Activated T-helper 2 cell treated with anti-CD3 and anti-CD28 coated beads, Interferon-gamma antibody, Interleukin-2, Interleukin-4, amounts not matched to agents 10 μg/mL and 5 μg/mL and 100 μg/mL, durations not matched to agents 14 hours and 24 hours and 36 hours (primary cell): ENCODE measurements around the gene MTHFD1L. TPM values are rescaled to one million over a fixed set of nuclear protein-coding genes. Genes with fewer than 3 reads are reported as not detected.

Source experiments
- DNase-seq: peaks from one replicate; pipeline ENCODE4 v3.0.0; 2021; ENCODE audit warnings: low spot score
- H3K27ac Mint-ChIP-seq: one replicate; pipeline ENCODE4 v1.8.0; 2021; ENCODE audit warnings: mixed read lengths
- H3K27me3 Mint-ChIP-seq: one replicate; pipeline ENCODE4 v1.8.0; 2021; ENCODE audit warnings: low read depth, mixed read lengths
- H3K36me3 Mint-ChIP-seq: one replicate; pipeline ENCODE4 v1.8.0; 2021; ENCODE audit warnings: low read depth, mixed read lengths
- H3K4me1 Mint-ChIP-seq: one replicate; pipeline ENCODE4 v1.8.0; 2021; ENCODE audit warnings: low read depth, mixed read lengths
- H3K4me3 Mint-ChIP-seq: one replicate; pipeline ENCODE4 v1.8.0; 2021; ENCODE audit warnings: low read depth, mild to moderate bottlenecking, moderate library complexity, mixed read lengths
- H3K9me3 Mint-ChIP-seq: one replicate; pipeline ENCODE4 v1.8.0; 2021; ENCODE audit warnings: mixed read lengths
- intact Hi-C: fragments of 100-400 bp; cut with micrococcal nuclease; formaldehyde crosslinking; loops from one replicate; pipeline ENCODE4 v1.15.1; 2023
- total RNA-seq: library from RNA; stranded (reverse); gene quantifications from 2 replicates; pipeline ENCODE4 v1.2.3, GENCODE V29; 2022

The MTHFD1L gene
- total RNA-seq, 1 donor from 2014 or later = 93.4 TPM

- no peak overlapping the region for H3K27ac Mint-ChIP-seq
- peaks cover 16% of the 10 kb centered on the region for H3K36me3 Mint-ChIP-seq
- no peak overlapping the region for H3K4me3 Mint-ChIP-seq
- DNase-seq = no peak
- no peaks in the 10 kb centered on the region for H3K27me3 Mint-ChIP-seq
- intact Hi-C loops = no loop called here
- H3K9me3 Mint-ChIP-seq = no peaks in the 10 kb centered on the region
- peaks cover 2% of the 10 kb centered on the region for H3K4me1 Mint-ChIP-seq
These were observed 192.7 kb downstream of the MTHFD1L start for GRCh38 chr6:151058021-151058733.

GRCh38 chr6:151059612-151060095 lies 194.2 kb downstream of the MTHFD1L start:
- Mint-ChIP-seq H3K27me3 (no peaks in the 10 kb centered on the region), H3K4me3 (no peak overlapping the region), H3K27ac (no peak overlapping the region), H3K9me3 (no peaks in the 10 kb centered on the region), H3K36me3 (peaks cover 16% of the 10 kb centered on the region), H3K4me1 (peaks cover under 1% of the 10 kb centered on the region)
- no peak for DNase-seq
- intact Hi-C loops = no loop called here

GRCh38 chr6:151060096-151060765 lies 194.7 kb downstream of the MTHFD1L start:
- Mint-ChIP-seq H3K9me3 (no peaks in the 10 kb centered on the region), H3K36me3 (peaks cover 17% of the 10 kb centered on the region), H3K4me1 (no peaks in the 10 kb centered on the region), H3K27ac (no peak overlapping the region), H3K27me3 (no peaks in the 10 kb centered on the region), H3K4me3 (no peak overlapping the region)
- DNase-seq = no peak
- intact Hi-C loops = no loop called here

GRCh38 chr6:151060766-151061531 lies 195.4 kb downstream of the MTHFD1L start:
- no peak for DNase-seq
- peaks cover 21% of the 10 kb centered on the region for H3K36me3 Mint-ChIP-seq
- no peak overlapping the region for H3K27ac Mint-ChIP-seq
- H3K4me1 Mint-ChIP-seq = no peaks in the 10 kb centered on the region
- no peak overlapping the region for H3K4me3 Mint-ChIP-seq
- H3K9me3 Mint-ChIP-seq = no peaks in the 10 kb centered on the region
- intact Hi-C loops = no loop called here
- no peaks in the 10 kb centered on the region for H3K27me3 Mint-ChIP-seq

GRCh38 chr6:151063352-151063751 lies 197.8 kb downstream of the MTHFD1L start:
- Mint-ChIP-seq H3K27me3 (no peaks in the 10 kb centered on the region), H3K4me3 (no peak overlapping the region), H3K9me3 (no peaks in the 10 kb centered on the region), H3K4me1 (no peaks in the 10 kb centered on the region), H3K27ac (no peak overlapping the region), H3K36me3 (peaks cover 21% of the 10 kb centered on the region)
- no peak for DNase-seq
- intact Hi-C loops = no loop called here

- no peak overlapping the region for H3K4me3 Mint-ChIP-seq
- H3K27ac Mint-ChIP-seq = no peak overlapping the region
- H3K36me3 Mint-ChIP-seq = peaks cover 22% of the 10 kb centered on the region
- intact Hi-C loops = no loop called here
- H3K27me3 Mint-ChIP-seq = no peaks in the 10 kb centered on the region
- H3K4me1 Mint-ChIP-seq = no peaks in the 10 kb centered on the region
- DNase-seq = no peak
- no peaks in the 10 kb centered on the region for H3K9me3 Mint-ChIP-seq
These were observed 198.5 kb downstream of the MTHFD1L start for GRCh38 chr6:151063842-151064647.

GRCh38 chr6:151065027-151065815 lies 199.7 kb downstream of the MTHFD1L start:
- H3K9me3 Mint-ChIP-seq = no peaks in the 10 kb centered on the region
- no peaks in the 10 kb centered on the region for H3K4me1 Mint-ChIP-seq
- intact Hi-C loops = no loop called here
- no peak for DNase-seq
- H3K36me3 Mint-ChIP-seq = peaks cover 32% of the 10 kb centered on the region
- no peak overlapping the region for H3K27ac Mint-ChIP-seq
- H3K4me3 Mint-ChIP-seq = no peak overlapping the region
- no peaks in the 10 kb centered on the region for H3K27me3 Mint-ChIP-seq

GRCh38 chr6:151067684-151068596 lies 202.4 kb downstream of the MTHFD1L start:
- H3K4me1 Mint-ChIP-seq = no peaks in the 10 kb centered on the region
- H3K9me3 Mint-ChIP-seq = peaks cover 4% of the 10 kb centered on the region
- H3K27me3 Mint-ChIP-seq = no peaks in the 10 kb centered on the region
- no peak overlapping the region for H3K27ac Mint-ChIP-seq
- no peak overlapping the region for H3K4me3 Mint-ChIP-seq
- H3K36me3 Mint-ChIP-seq = peaks cover 39% of the 10 kb centered on the region
- DNase-seq = no peak
- intact Hi-C loops = no loop called here

- H3K9me3 Mint-ChIP-seq = peaks cover 4% of the 10 kb centered on the region
- intact Hi-C loops = no loop called here
- H3K27me3 Mint-ChIP-seq = no peaks in the 10 kb centered on the region
- peaks cover 46% of the 10 kb centered on the region for H3K36me3 Mint-ChIP-seq
- H3K4me1 Mint-ChIP-seq = no peaks in the 10 kb centered on the region
- H3K4me3 Mint-ChIP-seq = no peak overlapping the region
- no peak overlapping the region for H3K27ac Mint-ChIP-seq
- no peak for DNase-seq
These were observed 203.3 kb downstream of the MTHFD1L start for GRCh38 chr6:151068761-151069312.

- H3K4me1 Mint-ChIP-seq = no peaks in the 10 kb centered on the region
- H3K36me3 Mint-ChIP-seq = peaks cover 48% of the 10 kb centered on the region
- H3K27ac Mint-ChIP-seq = no peak overlapping the region
- H3K4me3 Mint-ChIP-seq = no peak overlapping the region
- no peak for DNase-seq
- no peaks in the 10 kb centered on the region for H3K27me3 Mint-ChIP-seq
- H3K9me3 Mint-ChIP-seq = peaks cover 4% of the 10 kb centered on the region
- intact Hi-C loops = no loop called here
These were observed 204.1 kb downstream of the MTHFD1L start for GRCh38 chr6:151069641-151070040.

- no peak overlapping the region for H3K4me3 Mint-ChIP-seq
- DNase-seq = no peak
- no peaks in the 10 kb centered on the region for H3K27me3 Mint-ChIP-seq
- intact Hi-C loops = no loop called here
- H3K36me3 Mint-ChIP-seq = peaks cover 54% of the 10 kb centered on the region
- H3K9me3 Mint-ChIP-seq = peaks cover 4% of the 10 kb centered on the region
- no peaks in the 10 kb centered on the region for H3K4me1 Mint-ChIP-seq
- H3K27ac Mint-ChIP-seq = no peak overlapping the region
These were observed 205.1 kb downstream of the MTHFD1L start for GRCh38 chr6:151070631-151071051.
